HCT116 (cell line): ENCODE data around the gene S100A7A. TPM values are rescaled to one million over a fixed set of nuclear protein-coding genes. Genes with fewer than 3 reads are reported as not detected.

Experiments used
- ATAC-seq: fragments of 200-7000 bp; cut with Tn5 transposase; 2 replicates; pipeline ENCODE4 v1.9.1; 2020; ENCODE audit warnings: mild to moderate bottlenecking, moderate library complexity
- BruUV-seq: library from RNA; stranded (reverse); fragments of 400-500 nt; replicated peaks from 2 replicates; lab custom pipeline; 2021; lab: Mats Ljungman, UMichigan
- CTCF ChIA-PET: fragments of 300-600 bp; sonication (Branson Sonifier 250); formaldehyde crosslinking; loops from one replicate; lab custom pipeline; 2021; ENCODE audit warnings: antibody characterized with exemption; lab: Charles Lee
- POLR2A ChIA-PET: fragments of 300-600, 350-600 bp; sonication (Branson Sonifier 250); formaldehyde crosslinking; loops from one replicate; lab custom pipeline; 2021; ENCODE audit warnings: antibody characterized with exemption; lab: Charles Lee
- RAD21 ChIA-PET, 2 experiments: fragments of 300-600 bp; sonication (Branson Sonifier 250); formaldehyde crosslinking; loops; one replicate each; lab custom pipeline; 2023; ENCODE audit warnings: low total read pairs in 2 of 2; ENCODE audit not compliant: uncharacterized antibody in 2 of 2, unreplicated experiment in 2 of 2, low non-redundant PET in 1 of 2; lab: Charles Lee
- DNase-seq: peaks from one replicate; pipeline ENCODE4 v3.0.0-alpha.2; 2010; ENCODE audit warnings: low read depth, low spot score
- H2AFZ ChIP-seq: fragments of 200-600 bp; shearing (Covaris generic), sonication (generic); 2 replicates; pipeline ENCODE4 v1.6.1; 2017; ENCODE audit warnings: low read depth, mixed run types, mixed read lengths, antibody characterized with exemption, low read length; ENCODE audit not compliant: poor library complexity, severe bottlenecking
- H3K27ac ChIP-seq: 2 replicates; pipeline ENCODE4 v1.5.1; 2012; ENCODE audit warnings: low read depth, low read length
- H3K27me3 ChIP-seq: fragments of 200-600 bp; sonication (generic); 2 replicates; pipeline ENCODE4 v1.6.1; 2016; ENCODE audit warnings: mixed run types, low read length, mixed read lengths; ENCODE audit not compliant: insufficient read depth
- H3K36me3 ChIP-seq, 2 experiments: fragments of 200-500 bp in 1 of 2; fragments of 200-600 bp in 1 of 2; sonication (Bioruptor generic) in 1 of 2; sonication (generic) in 1 of 2; 2 replicates each; pipeline versions ENCODE4 v1.5.1 to v1.6.1; 2014 to 2016; ENCODE audit warnings: low read length in 2 of 2, inconsistent platforms in 1 of 2, mixed read lengths in 1 of 2, mixed run types in 1 of 2; ENCODE audit not compliant: insufficient read depth in 2 of 2, control insufficient read depth in 1 of 2
- H3K4me1 ChIP-seq, 2 experiments: fragments of 200-600 bp in 1 of 2; sonication (generic) in 1 of 2; 2 replicates each; pipeline versions ENCODE4 v1.5.1 to v1.6.1; 2012 to 2017; ENCODE audit warnings: low read length in 2 of 2, inconsistent platforms in 1 of 2, mild to moderate bottlenecking in 1 of 2, mixed read lengths in 1 of 2, mixed run types in 1 of 2, moderate library complexity in 1 of 2; ENCODE audit not compliant: insufficient read depth in 2 of 2, control insufficient read depth in 1 of 2
- H3K4me2 ChIP-seq: fragments of 200-600 bp; sonication (generic); 2 replicates; pipeline ENCODE4 v1.6.1; 2017; ENCODE audit warnings: mixed run types, low read length, mixed read lengths
- H3K4me3 ChIP-seq, 2 experiments: fragments of 200-600 bp in 1 of 2; sonication (generic) in 1 of 2; replicated peaks in 1 of 2; 2 replicates each; pipeline ENCODE4 v1.5.1; 2011 to 2016; ENCODE audit warnings: low read length in 2 of 2, control low read depth in 1 of 2, low read depth in 1 of 2, mild to moderate bottlenecking in 1 of 2, mixed read lengths in 1 of 2, mixed run types in 1 of 2
- H3K79me2 ChIP-seq: fragments of 200-600 bp; sonication (generic); 2 replicates; pipeline ENCODE4 v1.6.1; 2017; ENCODE audit warnings: mild to moderate bottlenecking, mixed run types, low read length, moderate library complexity, mixed read lengths; ENCODE audit not compliant: insufficient read depth
- H3K9ac ChIP-seq: fragments of 200-600 bp; sonication (generic); 2 replicates; pipeline ENCODE4 v1.6.1; 2016; ENCODE audit warnings: low read length, mixed read lengths
- H3K9me2 ChIP-seq: fragments of 200-600 bp; sonication (generic), shearing (Covaris generic); 2 replicates; pipeline ENCODE4 v1.6.1; 2017; ENCODE audit warnings: mixed run types, mild to moderate bottlenecking, moderate library complexity; ENCODE audit not compliant: insufficient read depth
- H3K9me3 ChIP-seq, 2 experiments: fragments of 200-500 bp in 1 of 2; fragments of 200-600 bp in 1 of 2; sonication (Bioruptor generic) in 1 of 2; sonication (generic) in 1 of 2; 2 replicates each; pipeline ENCODE4 v1.6.1; 2014 to 2017; ENCODE audit warnings: low read length in 2 of 2, mixed read lengths in 2 of 2, inconsistent platforms in 1 of 2, low read depth in 1 of 2, mild to moderate bottlenecking in 1 of 2, mixed run types in 1 of 2, moderate library complexity in 1 of 2; ENCODE audit not compliant: control insufficient read depth in 1 of 2, insufficient read depth in 1 of 2
- H4K20me1 ChIP-seq: fragments of 200-600 bp; sonication (generic), shearing (Covaris generic); 2 replicates; pipeline ENCODE4 v1.6.1; 2017; ENCODE audit warnings: mixed run types, mild to moderate bottlenecking, moderate library complexity; ENCODE audit not compliant: insufficient read depth
- CBX3 ChIP-seq: IDR thresholded peaks from 2 replicates; pipeline ENCODE4 v1.6.1; 2012; ENCODE audit warnings: low read depth
- CEBPB ChIP-seq: IDR thresholded peaks from 2 replicates; pipeline ENCODE4 v1.6.1; 2012; ENCODE audit warnings: low read depth
- CTCF ChIP-seq, 3 experiments: fragments of 200-600 bp in 1 of 3; sonication (generic) in 1 of 3; IDR thresholded peaks in 2 of 3; conservative IDR thresholded peaks in 1 of 3; 2 replicates each; pipeline ENCODE4 v1.5.1; 2012 to 2017; ENCODE audit warnings: low read depth in 2 of 3, low read length in 2 of 3, antibody characterized with exemption in 1 of 3, borderline replicate concordance in 1 of 3, control low read depth in 1 of 3, mild to moderate bottlenecking in 1 of 3, mixed read lengths in 1 of 3, mixed run types in 1 of 3, moderate library complexity in 1 of 3; ENCODE audit not compliant: insufficient read depth in 1 of 3
- EGR1 ChIP-seq: IDR thresholded peaks from 2 replicates; pipeline ENCODE4 v1.6.1; 2012; ENCODE audit warnings: low read depth
- ELF1 ChIP-seq: IDR thresholded peaks from 2 replicates; pipeline ENCODE4 v1.6.1; 2012; ENCODE audit warnings: low read depth, borderline replicate concordance
- EZH2 ChIP-seq: fragments of 200-600 bp; sonication (generic); IDR thresholded peaks from 2 replicates; pipeline ENCODE4 v1.6.1; 2017; ENCODE audit warnings: antibody characterized with exemption, mixed run types
- EZH2phosphoT487 ChIP-seq: fragments of 200-600 bp; IDR thresholded peaks from 2 replicates; pipeline ENCODE4 v1.6.1; 2018; ENCODE audit warnings: antibody characterized with exemption, borderline replicate concordance
- FOSL1 ChIP-seq: IDR thresholded peaks from 2 replicates; pipeline ENCODE4 v1.6.1; 2012; ENCODE audit warnings: low read depth
- JUND ChIP-seq: IDR thresholded peaks from 2 replicates; pipeline ENCODE4 v1.6.1; 2012
- MAX ChIP-seq: IDR thresholded peaks from 2 replicates; pipeline ENCODE4 v1.6.1; 2012
- POLR2AphosphoS5 ChIP-seq: IDR thresholded peaks from 2 replicates; pipeline ENCODE4 v1.6.1; 2011; ENCODE audit warnings: mild to moderate bottlenecking, low read depth, low read length, moderate library complexity
- RAD21 ChIP-seq: IDR thresholded peaks from 2 replicates; pipeline ENCODE4 v1.6.1; 2012; ENCODE audit warnings: low read depth, mild to moderate bottlenecking
- REST ChIP-seq: IDR thresholded peaks from 2 replicates; pipeline ENCODE4 v1.6.1; 2012; ENCODE audit warnings: low read depth
- TCF7L2 ChIP-seq: IDR thresholded peaks from 2 replicates; pipeline ENCODE4 v1.7.0; 2011; ENCODE audit warnings: borderline replicate concordance, inconsistent platforms; ENCODE audit not compliant: insufficient read depth, insufficient read length; ENCODE audit errors: extremely low read depth
- ZBTB33 ChIP-seq: IDR thresholded peaks from 2 replicates; pipeline ENCODE4 v1.6.1; 2011; ENCODE audit warnings: mild to moderate bottlenecking, low read length, moderate library complexity; ENCODE audit not compliant: insufficient replicate concordance; ENCODE audit errors: extremely low read depth
- ZFX ChIP-seq: fragments of 450-650 bp; IDR thresholded peaks from 2 replicates; pipeline ENCODE4 v1.6.1; 2017
- intact Hi-C: fragments of 100-400 bp; cut with micrococcal nuclease; formaldehyde crosslinking; loops from 2 replicates; pipeline ENCODE4 v1.10.0; 2022
- total RNA-seq: library from RNA; stranded (reverse); gene quantifications from one replicate; pipeline ENCODE4 v1.2.1, GENCODE V29; 2021; ENCODE audit not compliant: unreplicated experiment
- TF ChIP-seq, protein P1 (sequence below): IDR thresholded peaks from 2 replicates; pipeline ENCODE4 v1.6.1; 2012

Gene S100A7A
- total RNA-seq, 1 experiment from 2014 or later = not detected

GRCh38 chr1:153370146-153370545 is 46.2 kb upstream of the S100A7A start:
- ChIA-PET CTCF (no interaction called here), RAD21 (no interaction called here), POLR2A (no interaction called here)
- Histone ChIP-seq H3K9me2 (no peaks in the 10 kb centered on the region), H2AFZ (no peak overlapping the region), H3K9ac (no peak overlapping the region), H4K20me1 (no peaks in the 10 kb centered on the region), H3K36me3 (no peaks in the 10 kb centered on the region), H3K4me1 (no peaks in the 10 kb centered on the region), H3K9me3 (no peaks in the 10 kb centered on the region), H3K27me3 (peaks cover 27% of the 10 kb centered on the region), H3K4me3 (no peak overlapping the region), H3K79me2 (no peaks in the 10 kb centered on the region), H3K4me2 (no peak overlapping the region), H3K27ac (no peak overlapping the region)
- DNase-seq (no peak), ATAC-seq (no peak)
- TF ChIP-seq POLR2AphosphoS5 = no peak
- no peak for TF ChIP-seq CEBPB
- TF ChIP-seq FOSL1 = no peak
- TF ChIP-seq ZBTB33 = no peak
- TF ChIP-seq EGR1 = no peak
- TF ChIP-seq TCF7L2 = no peak
- no peak for TF ChIP-seq RAD21
- TF ChIP-seq ZFX = no peak
- TF ChIP-seq CTCF (IDR thresholded peaks at IDR 0.05 in 2 of 3, conservative IDR thresholded peaks at IDR 0.05 in 1 of 3; ENCODE audit: borderline replicate concordance in 1 of 3, insufficient read depth in 1 of 3, low read depth in 2 of 3, low read length in 2 of 3) = no peak
- no peak for TF ChIP-seq EZH2
- TF ChIP-seq, protein P1, sequence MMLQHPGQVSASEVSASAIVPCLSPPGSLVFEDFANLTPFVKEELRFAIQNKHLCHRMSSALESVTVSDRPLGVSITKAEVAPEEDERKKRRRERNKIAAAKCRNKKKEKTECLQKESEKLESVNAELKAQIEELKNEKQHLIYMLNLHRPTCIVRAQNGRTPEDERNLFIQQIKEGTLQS = no peak
- TF ChIP-seq REST = no peak
- TF ChIP-seq CBX3 = no peak
- TF ChIP-seq MAX = no peak
- no peak for TF ChIP-seq EZH2phosphoT487
- no peak for TF ChIP-seq ELF1
- TF ChIP-seq JUND = no peak
- intact Hi-C loops = no loop called here
- BruUV-seq = no TSS peak
